ENCODE results near the gene TEN1.

TEN1 gene

GRCh38 chr17:76007850-76008165, 28.8 kb downstream of the TEN1 start:
- no peak for DNase-seq

- no peak for DNase-seq
Observed at GRCh38 chr17:76008208-76008607, 29.2 kb downstream of the TEN1 start.

- no peak for DNase-seq
Observed at GRCh38 chr17:76008630-76009425, 29.8 kb downstream of the TEN1 start.

GRCh38 chr17:76009447-76009846, 30.4 kb downstream of the TEN1 start:
- no peak for DNase-seq

GRCh38 chr17:76009969-76010661, 31.1 kb downstream of the TEN1 start:
- no peak for DNase-seq

GRCh38 chr17:76011951-76012350, 32.9 kb downstream of the TEN1 start:
- no peak for DNase-seq

- no peak for DNase-seq
Observed at GRCh38 chr17:76013377-76013932, 34.4 kb downstream of the TEN1 start.

GRCh38 chr17:76014100-76014924, 35.3 kb downstream of the TEN1 start:
- peak; percentile 87 for DNase-seq

GRCh38 chr17:76014925-76015261, 35.9 kb downstream of the TEN1 start:
- DNase-seq: no peak

GRCh38 chr17:76017481-76018339, 38.7 kb downstream of the TEN1 start:
- no peak for DNase-seq

GRCh38 chr17:76018340-76018680, 39.3 kb downstream of the TEN1 start:
- DNase-seq: no peak

GRCh38 chr17:76018801-76019200, 39.8 kb downstream of the TEN1 start:
- DNase-seq: no peak

- no peak for DNase-seq
Observed at GRCh38 chr17:76019833-76020467, 40.9 kb downstream of the TEN1 start.

GRCh38 chr17:76022285-76022684, 43.2 kb downstream of the TEN1 start:
- no peak for DNase-seq

GRCh38 chr17:76022973-76023899, 44.2 kb downstream of the TEN1 start:
- DNase-seq: no peak

GRCh38 chr17:76023900-76024237, 44.8 kb downstream of the TEN1 start:
- no peak for DNase-seq

GRCh38 chr17:76024353-76024752, 45.3 kb downstream of the TEN1 start:
- no peak for DNase-seq

GRCh38 chr17:76025294-76025693, 46.3 kb downstream of the TEN1 start:
- DNase-seq: no peak

GRCh38 chr17:76026714-76027158, 47.7 kb downstream of the TEN1 start:
- DNase-seq: no peak

GRCh38 chr17:76027159-76027839, 48.3 kb downstream of the TEN1 start, which contains the start of gene EVPL:
Gene EVPL (minus strand): TSS chr17:76027306. CDS start chr17:76027198, 108 bp downstream.
- DNase-seq: no peak
